ENCODE measurements around the gene LAMA2.

DNA sequence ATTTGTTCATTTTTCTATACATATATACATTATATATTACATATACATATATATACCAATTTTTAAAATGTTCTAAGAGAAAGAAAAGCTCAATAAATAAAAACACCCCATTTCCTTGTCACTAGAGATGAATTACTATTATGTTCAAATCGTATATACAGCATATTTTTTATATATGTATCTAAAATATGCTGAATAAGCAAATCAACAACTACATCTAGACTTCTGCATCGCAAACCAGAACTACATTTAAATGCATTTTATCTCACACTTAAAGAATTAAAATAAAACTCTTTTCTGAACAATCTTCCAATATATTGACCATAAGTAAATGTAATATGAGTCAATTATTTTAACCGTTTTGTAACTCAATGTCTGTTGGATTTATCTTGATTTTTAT is 133.9 kb downstream of the LAMA2 start:
- TF ChIP-seq, protein P1, sequence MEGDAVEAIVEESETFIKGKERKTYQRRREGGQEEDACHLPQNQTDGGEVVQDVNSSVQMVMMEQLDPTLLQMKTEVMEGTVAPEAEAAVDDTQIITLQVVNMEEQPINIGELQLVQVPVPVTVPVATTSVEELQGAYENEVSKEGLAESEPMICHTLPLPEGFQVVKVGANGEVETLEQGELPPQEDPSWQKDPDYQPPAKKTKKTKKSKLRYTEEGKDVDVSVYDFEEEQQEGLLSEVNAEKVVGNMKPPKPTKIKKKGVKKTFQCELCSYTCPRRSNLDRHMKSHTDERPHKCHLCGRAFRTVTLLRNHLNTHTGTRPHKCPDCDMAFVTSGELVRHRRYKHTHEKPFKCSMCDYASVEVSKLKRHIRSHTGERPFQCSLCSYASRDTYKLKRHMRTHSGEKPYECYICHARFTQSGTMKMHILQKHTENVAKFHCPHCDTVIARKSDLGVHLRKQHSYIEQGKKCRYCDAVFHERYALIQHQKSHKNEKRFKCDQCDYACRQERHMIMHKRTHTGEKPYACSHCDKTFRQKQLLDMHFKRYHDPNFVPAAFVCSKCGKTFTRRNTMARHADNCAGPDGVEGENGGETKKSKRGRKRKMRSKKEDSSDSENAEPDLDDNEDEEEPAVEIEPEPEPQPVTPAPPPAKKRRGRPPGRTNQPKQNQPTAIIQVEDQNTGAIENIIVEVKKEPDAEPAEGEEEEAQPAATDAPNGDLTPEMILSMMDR (CRISPR knock-in tag; IDR thresholded peaks at IDR 0.05), result no peak
- TF ChIP-seq POLR2A (IDR thresholded peaks at IDR 0.05; ENCODE audit: insufficient read depth in 1 of 2, low read depth in 2 of 2, low read length in 2 of 2), result no peak
- TF ChIP-seq STAG1 (CRISPR knock-in tag; IDR thresholded peaks at IDR 0.05), result no peak
- TF ChIP-seq, protein P2, sequence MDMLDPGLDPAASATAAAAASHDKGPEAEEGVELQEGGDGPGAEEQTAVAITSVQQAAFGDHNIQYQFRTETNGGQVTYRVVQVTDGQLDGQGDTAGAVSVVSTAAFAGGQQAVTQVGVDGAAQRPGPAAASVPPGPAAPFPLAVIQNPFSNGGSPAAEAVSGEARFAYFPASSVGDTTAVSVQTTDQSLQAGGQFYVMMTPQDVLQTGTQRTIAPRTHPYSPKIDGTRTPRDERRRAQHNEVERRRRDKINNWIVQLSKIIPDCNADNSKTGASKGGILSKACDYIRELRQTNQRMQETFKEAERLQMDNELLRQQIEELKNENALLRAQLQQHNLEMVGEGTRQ (IDR thresholded peaks at IDR 0.05; ENCODE audit: low read depth, low read length), result no peak
- TF ChIP-seq, protein P2 (CRISPR knock-in tag; IDR thresholded peaks at IDR 0.05; ENCODE audit: borderline replicate concordance), result no peak
- no peak for TF ChIP-seq ZNF274 (CRISPR knock-in tag; IDR thresholded peaks at IDR 0.05)
- TF ChIP-seq, protein P3, sequence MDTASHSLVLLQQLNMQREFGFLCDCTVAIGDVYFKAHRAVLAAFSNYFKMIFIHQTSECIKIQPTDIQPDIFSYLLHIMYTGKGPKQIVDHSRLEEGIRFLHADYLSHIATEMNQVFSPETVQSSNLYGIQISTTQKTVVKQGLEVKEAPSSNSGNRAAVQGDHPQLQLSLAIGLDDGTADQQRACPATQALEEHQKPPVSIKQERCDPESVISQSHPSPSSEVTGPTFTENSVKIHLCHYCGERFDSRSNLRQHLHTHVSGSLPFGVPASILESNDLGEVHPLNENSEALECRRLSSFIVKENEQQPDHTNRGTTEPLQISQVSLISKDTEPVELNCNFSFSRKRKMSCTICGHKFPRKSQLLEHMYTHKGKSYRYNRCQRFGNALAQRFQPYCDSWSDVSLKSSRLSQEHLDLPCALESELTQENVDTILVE (CRISPR knock-in tag; IDR thresholded peaks at IDR 0.05), result no peak
- no peak for TF ChIP-seq NCOA1 (CRISPR knock-in tag; IDR thresholded peaks at IDR 0.05)
- no peak for TF ChIP-seq ZNF160 (CRISPR knock-in tag; IDR thresholded peaks at IDR 0.05)
- no peak for TF ChIP-seq NR2F1 (CRISPR knock-in tag; IDR thresholded peaks at IDR 0.05)
- TF ChIP-seq, protein P4, sequence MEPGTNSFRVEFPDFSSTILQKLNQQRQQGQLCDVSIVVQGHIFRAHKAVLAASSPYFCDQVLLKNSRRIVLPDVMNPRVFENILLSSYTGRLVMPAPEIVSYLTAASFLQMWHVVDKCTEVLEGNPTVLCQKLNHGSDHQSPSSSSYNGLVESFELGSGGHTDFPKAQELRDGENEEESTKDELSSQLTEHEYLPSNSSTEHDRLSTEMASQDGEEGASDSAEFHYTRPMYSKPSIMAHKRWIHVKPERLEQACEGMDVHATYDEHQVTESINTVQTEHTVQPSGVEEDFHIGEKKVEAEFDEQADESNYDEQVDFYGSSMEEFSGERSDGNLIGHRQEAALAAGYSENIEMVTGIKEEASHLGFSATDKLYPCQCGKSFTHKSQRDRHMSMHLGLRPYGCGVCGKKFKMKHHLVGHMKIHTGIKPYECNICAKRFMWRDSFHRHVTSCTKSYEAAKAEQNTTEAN (CRISPR knock-in tag; conservative IDR thresholded peaks at IDR 0.05), result no peak
- TF ChIP-seq FOXK1 (CRISPR knock-in tag; IDR thresholded peaks at IDR 0.05; ENCODE audit: borderline replicate concordance, low read depth), result no peak

Data from HepG2 (cell line).